Panc1 (cell line): ENCODE data around the gene C20orf202. TPM values are rescaled to one million over a fixed set of nuclear protein-coding genes. Genes with fewer than 3 reads are reported as not detected.

Source experiments
- ATAC-seq: fragments of 200-7000 bp; cut with Tn5 transposase; 2 replicates; pipeline ENCODE4 v1.9.1; 2020; ENCODE audit warnings: mild to moderate bottlenecking, moderate library complexity
- BruUV-seq: library from RNA; stranded (reverse); fragments of 400-500 nt; replicated peaks from 2 replicates; lab custom pipeline; 2021; lab: Mats Ljungman, UMichigan
- CTCF ChIA-PET: fragments of 300-600 bp; sonication (Branson Sonifier 250); formaldehyde crosslinking; loops from one replicate; lab custom pipeline; 2022; ENCODE audit warnings: antibody characterized with exemption; lab: Charles Lee
- POLR2A ChIA-PET: fragments of 300-600 bp; sonication (Branson Sonifier 250); formaldehyde crosslinking; loops from one replicate; lab custom pipeline; 2022; ENCODE audit warnings: antibody characterized with exemption; lab: Charles Lee
- DNase-seq: peaks from one replicate; pipeline ENCODE4 v3.0.0-alpha.2; 2010; ENCODE audit warnings: low read depth, low spot score
- H3K27ac ChIP-seq: 2 replicates; pipeline ENCODE4 v1.5.1; 2011; ENCODE audit warnings: mild to moderate bottlenecking, low read length, inconsistent platforms
- H3K27me3 ChIP-seq: fragments of 200-500 bp; sonication (Bioruptor generic); 2 replicates; pipeline ENCODE4 v1.6.0; 2014; ENCODE audit warnings: low read length, inconsistent platforms; ENCODE audit not compliant: control insufficient read depth, insufficient read depth
- H3K36me3 ChIP-seq: fragments of 200-500 bp; sonication (Bioruptor generic); 2 replicates; pipeline ENCODE4 v1.5.1; 2014; ENCODE audit warnings: inconsistent platforms, mild to moderate bottlenecking, low read length, moderate library complexity; ENCODE audit not compliant: control insufficient read depth, insufficient read depth
- H3K4me1 ChIP-seq: 2 replicates; pipeline ENCODE4 v1.5.1; 2011; ENCODE audit warnings: inconsistent platforms, mild to moderate bottlenecking, low read length, moderate library complexity; ENCODE audit not compliant: control insufficient read depth, insufficient read depth
- H3K4me3 ChIP-seq, 2 experiments: 2 replicates each; pipeline ENCODE4 v1.5.1; 2011 to 2012; ENCODE audit warnings: low read depth in 2 of 2, low read length in 2 of 2, mild to moderate bottlenecking in 2 of 2, inconsistent platforms in 1 of 2, moderate library complexity in 1 of 2
- H3K9me3 ChIP-seq: fragments of 200-500 bp; sonication (Bioruptor generic); 2 replicates; pipeline ENCODE4 v1.5.1; 2014; ENCODE audit warnings: low read depth, mild to moderate bottlenecking, inconsistent platforms, low read length, moderate library complexity; ENCODE audit not compliant: control insufficient read depth, insufficient read depth
- POLR2AphosphoS5 ChIP-seq: IDR thresholded peaks from 2 replicates; pipeline ENCODE4 v1.6.1; 2012; ENCODE audit warnings: mild to moderate bottlenecking, low read depth, low read length, moderate library complexity
- SIN3A ChIP-seq: IDR thresholded peaks from 2 replicates; pipeline ENCODE4 v1.6.1; 2012; ENCODE audit warnings: low read depth, mild to moderate bottlenecking, low read length, moderate library complexity, borderline replicate concordance; ENCODE audit not compliant: insufficient read depth
- TCF7L2 ChIP-seq: IDR thresholded peaks from 2 replicates; pipeline ENCODE4 v1.6.1; 2011; ENCODE audit warnings: mild to moderate bottlenecking, low read depth, low read length, inconsistent platforms
- in situ Hi-C: cut with HindIII; loops from 2 replicates; pipeline ENCODE4 v1.10.0; 2016; ENCODE audit warnings: low sequenced_read_pairs, low pct_unique_long_range_greater_than_20kb
- intact Hi-C: fragments of 100-400 bp; cut with micrococcal nuclease; formaldehyde crosslinking; loops from one replicate; pipeline ENCODE4 v1.10.0; 2022; ENCODE audit not compliant: unreplicated experiment
- total RNA-seq: library from RNA; stranded (reverse); gene quantifications from one replicate; pipeline ENCODE4 v1.2.1, GENCODE V29; 2021; ENCODE audit not compliant: unreplicated experiment
- TF ChIP-seq, protein P1 (sequence below): fragments of 450-650 bp; IDR thresholded peaks from 2 replicates; pipeline ENCODE4 v1.5.1; 2017; ENCODE audit warnings: mild to moderate bottlenecking
- TF ChIP-seq, protein P2 (sequence below), 2 experiments: IDR thresholded peaks; 2 replicates each; pipeline ENCODE4 v1.6.1; 2011 to 2012; ENCODE audit warnings: low read depth in 2 of 2, control low read depth in 1 of 2, low read length in 1 of 2, mild to moderate bottlenecking in 1 of 2, moderate library complexity in 1 of 2; ENCODE audit not compliant: insufficient read depth in 1 of 2

C20orf202 gene
- total RNA-seq, 1 experiment from 2014 or later: not detected

DNA sequence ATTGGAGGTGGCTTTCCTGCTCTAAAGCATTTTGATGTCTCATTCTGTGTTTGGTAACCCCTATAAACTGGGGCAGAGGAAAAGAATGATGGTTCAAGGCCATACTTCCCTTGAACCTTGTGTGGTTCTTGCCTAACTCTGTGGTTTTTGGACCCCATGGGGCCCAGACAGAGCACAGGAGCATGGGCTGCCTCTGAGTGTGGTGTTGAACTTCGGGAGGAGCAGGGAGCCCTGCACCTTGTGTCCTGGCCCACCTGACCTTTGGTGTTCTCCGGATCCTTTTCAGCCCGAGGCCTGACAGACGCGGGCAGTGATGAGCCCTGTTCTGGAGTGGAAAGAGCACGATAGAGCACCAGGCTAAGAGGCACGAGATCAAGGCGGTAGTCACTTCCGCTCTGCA, 37.3 kb upstream of the C20orf202 start:
- intact Hi-C loops: no loop called here
- POLR2A ChIA-PET: no interaction called here
- DNase-seq (no peak), ATAC-seq (no peak)
- Histone ChIP-seq H3K27me3 (no peaks in the 10 kb centered on the region), H3K9me3 (no peaks in the 10 kb centered on the region), H3K27ac (no peak overlapping the region), H3K4me3 (no peak overlapping the region), H3K36me3 (peaks cover 4% of the 10 kb centered on the region; the same call in 1 of the 2 replicates), H3K4me1 (no peaks in the 10 kb centered on the region)
- no TSS peak for BruUV-seq
- no peak for TF ChIP-seq SIN3A
- TF ChIP-seq, protein P1, sequence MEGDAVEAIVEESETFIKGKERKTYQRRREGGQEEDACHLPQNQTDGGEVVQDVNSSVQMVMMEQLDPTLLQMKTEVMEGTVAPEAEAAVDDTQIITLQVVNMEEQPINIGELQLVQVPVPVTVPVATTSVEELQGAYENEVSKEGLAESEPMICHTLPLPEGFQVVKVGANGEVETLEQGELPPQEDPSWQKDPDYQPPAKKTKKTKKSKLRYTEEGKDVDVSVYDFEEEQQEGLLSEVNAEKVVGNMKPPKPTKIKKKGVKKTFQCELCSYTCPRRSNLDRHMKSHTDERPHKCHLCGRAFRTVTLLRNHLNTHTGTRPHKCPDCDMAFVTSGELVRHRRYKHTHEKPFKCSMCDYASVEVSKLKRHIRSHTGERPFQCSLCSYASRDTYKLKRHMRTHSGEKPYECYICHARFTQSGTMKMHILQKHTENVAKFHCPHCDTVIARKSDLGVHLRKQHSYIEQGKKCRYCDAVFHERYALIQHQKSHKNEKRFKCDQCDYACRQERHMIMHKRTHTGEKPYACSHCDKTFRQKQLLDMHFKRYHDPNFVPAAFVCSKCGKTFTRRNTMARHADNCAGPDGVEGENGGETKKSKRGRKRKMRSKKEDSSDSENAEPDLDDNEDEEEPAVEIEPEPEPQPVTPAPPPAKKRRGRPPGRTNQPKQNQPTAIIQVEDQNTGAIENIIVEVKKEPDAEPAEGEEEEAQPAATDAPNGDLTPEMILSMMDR: no peak
- TF ChIP-seq, protein P2, sequence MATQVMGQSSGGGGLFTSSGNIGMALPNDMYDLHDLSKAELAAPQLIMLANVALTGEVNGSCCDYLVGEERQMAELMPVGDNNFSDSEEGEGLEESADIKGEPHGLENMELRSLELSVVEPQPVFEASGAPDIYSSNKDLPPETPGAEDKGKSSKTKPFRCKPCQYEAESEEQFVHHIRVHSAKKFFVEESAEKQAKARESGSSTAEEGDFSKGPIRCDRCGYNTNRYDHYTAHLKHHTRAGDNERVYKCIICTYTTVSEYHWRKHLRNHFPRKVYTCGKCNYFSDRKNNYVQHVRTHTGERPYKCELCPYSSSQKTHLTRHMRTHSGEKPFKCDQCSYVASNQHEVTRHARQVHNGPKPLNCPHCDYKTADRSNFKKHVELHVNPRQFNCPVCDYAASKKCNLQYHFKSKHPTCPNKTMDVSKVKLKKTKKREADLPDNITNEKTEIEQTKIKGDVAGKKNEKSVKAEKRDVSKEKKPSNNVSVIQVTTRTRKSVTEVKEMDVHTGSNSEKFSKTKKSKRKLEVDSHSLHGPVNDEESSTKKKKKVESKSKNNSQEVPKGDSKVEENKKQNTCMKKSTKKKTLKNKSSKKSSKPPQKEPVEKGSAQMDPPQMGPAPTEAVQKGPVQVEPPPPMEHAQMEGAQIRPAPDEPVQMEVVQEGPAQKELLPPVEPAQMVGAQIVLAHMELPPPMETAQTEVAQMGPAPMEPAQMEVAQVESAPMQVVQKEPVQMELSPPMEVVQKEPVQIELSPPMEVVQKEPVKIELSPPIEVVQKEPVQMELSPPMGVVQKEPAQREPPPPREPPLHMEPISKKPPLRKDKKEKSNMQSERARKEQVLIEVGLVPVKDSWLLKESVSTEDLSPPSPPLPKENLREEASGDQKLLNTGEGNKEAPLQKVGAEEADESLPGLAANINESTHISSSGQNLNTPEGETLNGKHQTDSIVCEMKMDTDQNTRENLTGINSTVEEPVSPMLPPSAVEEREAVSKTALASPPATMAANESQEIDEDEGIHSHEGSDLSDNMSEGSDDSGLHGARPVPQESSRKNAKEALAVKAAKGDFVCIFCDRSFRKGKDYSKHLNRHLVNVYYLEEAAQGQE (IDR thresholded peaks at IDR 0.05; ENCODE audit: insufficient read depth in 1 of 2, low read depth in 2 of 2, low read length in 1 of 2): no peak
- CTCF ChIA-PET: no interaction called here
- in situ Hi-C loops: no loop called here

DNA sequence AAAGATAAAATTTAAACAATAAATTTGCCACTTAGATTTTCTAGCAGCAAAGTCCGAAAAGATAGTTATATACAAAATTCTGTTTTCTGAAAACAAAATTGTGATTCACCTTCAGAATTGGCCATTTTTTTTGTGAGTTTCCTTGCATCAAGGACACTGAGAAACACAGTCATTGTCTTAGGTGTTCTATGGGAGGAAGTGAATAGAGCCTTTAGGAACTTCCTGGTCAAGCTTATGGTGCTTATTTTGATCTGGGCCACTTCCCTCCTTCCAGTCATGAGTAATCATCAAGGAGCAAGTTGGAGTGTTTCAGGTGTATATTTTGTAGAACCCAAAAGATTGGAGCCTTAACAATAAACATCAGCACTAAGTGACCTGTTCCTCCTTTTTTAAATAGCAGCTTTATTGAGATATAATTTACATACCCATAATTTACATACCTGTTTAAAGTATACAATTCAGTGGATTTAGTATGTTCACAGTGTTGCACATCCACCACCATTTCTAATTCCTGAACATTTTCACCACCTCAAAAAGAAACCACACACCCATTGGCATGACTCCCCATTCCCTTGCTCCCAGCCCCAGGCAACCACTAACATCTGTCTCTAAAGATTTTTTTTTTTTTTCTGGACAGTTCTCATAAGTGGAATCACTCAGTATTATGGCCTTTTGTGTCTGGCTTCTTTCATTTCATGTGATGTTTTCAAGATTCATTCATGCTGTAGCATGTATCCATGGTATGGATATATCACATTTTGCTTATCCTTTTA, 36.1 kb upstream of the C20orf202 start:
- no peak overlapping the region for H3K4me3 ChIP-seq
- ChIA-PET POLR2A (no interaction called here), CTCF (no interaction called here)
- intact Hi-C loops: no loop called here
- peaks cover 4% of the 10 kb centered on the region; the same call in 1 of the 2 replicates for H3K36me3 ChIP-seq
- H3K27ac ChIP-seq: no peak overlapping the region
- in situ Hi-C loops: no loop called here
- no TSS peak for BruUV-seq
- ATAC-seq (no peak), DNase-seq (no peak)
- H3K4me1 ChIP-seq: no peaks in the 10 kb centered on the region
- no peak for TF ChIP-seq TCF7L2
- H3K9me3 ChIP-seq: no peaks in the 10 kb centered on the region
- no peaks in the 10 kb centered on the region for H3K27me3 ChIP-seq

DNA sequence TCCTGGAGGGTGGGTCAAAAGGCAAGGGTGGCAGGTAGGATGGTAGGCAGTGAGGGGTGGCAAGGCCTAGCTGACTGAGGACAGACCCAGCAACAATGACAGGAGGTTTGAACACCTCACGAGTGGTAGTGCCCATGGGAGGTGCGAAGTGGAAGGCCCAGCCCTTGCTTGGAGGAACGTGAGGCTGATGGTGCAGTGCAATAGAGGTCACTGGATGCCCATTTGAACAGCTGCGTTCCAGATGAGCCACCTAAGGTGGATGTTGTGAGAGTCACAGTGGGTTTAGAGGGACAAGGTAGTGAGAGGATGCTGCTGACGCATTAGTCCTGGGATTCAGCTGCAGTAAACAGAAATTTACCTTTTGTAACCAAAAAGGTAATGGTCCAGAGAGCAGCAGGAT, 34.0 kb upstream of the C20orf202 start:
- ATAC-seq (no peak), DNase-seq (no peak)
- intact Hi-C loops (no loop called here), in situ Hi-C loops (no loop called here)
- no peak for TF ChIP-seq TCF7L2
- TF ChIP-seq, protein P2 (IDR thresholded peaks at IDR 0.05; ENCODE audit: insufficient read depth in 1 of 2, low read depth in 2 of 2, low read length in 1 of 2): no peak
- TF ChIP-seq, protein P1: no peak
- no peak for TF ChIP-seq SIN3A
- no peak for TF ChIP-seq POLR2AphosphoS5
- Histone ChIP-seq H3K27me3 (no peaks in the 10 kb centered on the region), H3K27ac (no peak overlapping the region), H3K9me3 (no peaks in the 10 kb centered on the region), H3K4me1 (no peaks in the 10 kb centered on the region), H3K4me3 (no peak overlapping the region), H3K36me3 (no peaks in the 10 kb centered on the region; the same call in 1 of the 2 replicates)
- no TSS peak for BruUV-seq
- CTCF ChIA-PET: no interaction called here
- POLR2A ChIA-PET: no interaction called here
